Endothelial cell of umbilical vein (primary cell): ENCODE data around the gene RTN1. TPM values are rescaled to one million over a fixed set of nuclear protein-coding genes. Genes with fewer than 3 reads are reported as not detected.

Experiments
- BruUV-seq: library from RNA; stranded (reverse); fragments of 400-500 nt; replicated peaks from 2 replicates; lab custom pipeline; 2021; lab: Mats Ljungman, UMichigan
- CTCF ChIA-PET: fragments of 300-600, 350-600 bp; sonication (Branson Sonifier 250); formaldehyde crosslinking; loops from one replicate; lab custom pipeline; 2021; ENCODE audit warnings: antibody characterized with exemption, inconsistent platforms; lab: Charles Lee
- POLR2A ChIA-PET: fragments of 300-600, 350-600 bp; sonication (Branson Sonifier 250); formaldehyde crosslinking; loops from one replicate; lab custom pipeline; 2021; ENCODE audit warnings: antibody characterized with exemption, inconsistent platforms; lab: Charles Lee
- DNase-seq: peaks from one replicate; pipeline ENCODE4 v3.0.0-alpha.2; 2011; ENCODE audit warnings: low read depth, low spot score
- FAIRE-seq: peaks from 2 replicates; lab custom pipeline; 2011; peaks lifted over from hg19 to GRCh38; lab: Jason Lieb, UNC
- H2AFZ ChIP-seq: 2 replicates; pipeline ENCODE4 v1.6.0; 2012; ENCODE audit warnings: low read depth, low read length, control low read depth, inconsistent platforms
- H3K27ac ChIP-seq: 2 replicates; pipeline ENCODE4 v1.5.1; 2011; ENCODE audit warnings: low read depth, mild to moderate bottlenecking, control low read depth, low read length, moderate library complexity; ENCODE audit not compliant: insufficient read depth
- H3K27me3 ChIP-seq, 2 experiments: 2 replicates each; pipeline versions ENCODE4 v1.6.0 to v1.6.1; 2011; ENCODE audit warnings: low read length in 2 of 2, mixed read lengths in 1 of 2; ENCODE audit not compliant: control insufficient read depth in 2 of 2, insufficient read depth in 2 of 2
- H3K36me3 ChIP-seq, 2 experiments: 2 replicates in 1 of 2; 3 replicates in 1 of 2; pipeline ENCODE4 v1.5.1; 2011; ENCODE audit warnings: low read length in 2 of 2, mild to moderate bottlenecking in 1 of 2, moderate library complexity in 1 of 2; ENCODE audit not compliant: control insufficient read depth in 2 of 2, insufficient read depth in 2 of 2; ENCODE audit errors: extremely low read depth in 1 of 2
- H3K4me1 ChIP-seq: 3 replicates; pipeline ENCODE4 v1.5.1; 2011; ENCODE audit warnings: mild to moderate bottlenecking, low read length; ENCODE audit not compliant: control insufficient read depth, insufficient read depth; ENCODE audit errors: extremely low read depth
- H3K4me2 ChIP-seq: 2 replicates; pipeline ENCODE4 v1.6.1; 2011; ENCODE audit warnings: low read length, control low read depth, mixed read lengths; ENCODE audit not compliant: insufficient read depth
- H3K4me3 ChIP-seq, 3 experiments: fragments of 200-600 bp in 1 of 3; sonication (generic), shearing (Covaris generic) in 1 of 3; replicated peaks in 1 of 3; 2 replicates each; pipeline ENCODE4 v1.5.1; 2011 to 2016; ENCODE audit warnings: control low read depth in 3 of 3, low read length in 3 of 3, mild to moderate bottlenecking in 2 of 3, inconsistent platforms in 1 of 3, low read depth in 1 of 3, moderate library complexity in 1 of 3; ENCODE audit not compliant: insufficient read depth in 1 of 3
- H3K79me2 ChIP-seq: 2 replicates; pipeline ENCODE4 v1.6.0; 2012; ENCODE audit warnings: low read length, inconsistent platforms; ENCODE audit not compliant: control insufficient read depth, insufficient read depth
- H3K9ac ChIP-seq: replicated peaks from 2 replicates; pipeline ENCODE3; 2011; ENCODE audit warnings: low read length, control low read depth; ENCODE audit not compliant: insufficient read depth; ENCODE audit errors: extremely low read depth
- H3K9me1 ChIP-seq: replicated peaks from 3 replicates; pipeline ENCODE4 v1.6.0; 2011; ENCODE audit warnings: mild to moderate bottlenecking, low read length; ENCODE audit not compliant: control insufficient read depth, insufficient read depth; ENCODE audit errors: extremely low read depth
- H3K9me3 ChIP-seq: replicated peaks from 2 replicates; pipeline ENCODE4 v1.5.1; 2012; ENCODE audit warnings: low read length, inconsistent platforms; ENCODE audit not compliant: control insufficient read depth, insufficient read depth
- H4K20me1 ChIP-seq: replicated peaks from 2 replicates; pipeline ENCODE3; 2011; ENCODE audit warnings: mild to moderate bottlenecking, low read length; ENCODE audit not compliant: control insufficient read depth, insufficient read depth; ENCODE audit errors: extremely low read depth
- CTCF ChIP-seq, 2 donors: IDR thresholded peaks; 1 replicate in 1 of 2; 2 replicates in 1 of 2; pipeline ENCODE4 v1.5.1; 2011; ENCODE audit warnings: low read length in 2 of 2, mild to moderate bottlenecking in 2 of 2, moderate library complexity in 2 of 2, control low read depth in 1 of 2, inconsistent platforms in 1 of 2, low read depth in 1 of 2; ENCODE audit not compliant: insufficient read depth in 1 of 2; ENCODE audit errors: extremely low read depth in 1 of 2
- EZH2 ChIP-seq: IDR thresholded peaks from 2 replicates; pipeline ENCODE4 v1.6.1; 2012; ENCODE audit warnings: borderline replicate concordance, low read depth, mild to moderate bottlenecking, moderate library complexity, low read length, inconsistent platforms; ENCODE audit not compliant: severe bottlenecking
- FOS ChIP-seq: IDR thresholded peaks from 2 replicates; pipeline ENCODE4 v1.6.1; 2011; ENCODE audit warnings: mild to moderate bottlenecking, low read length, moderate library complexity, borderline replicate concordance; ENCODE audit not compliant: insufficient read depth
- GATA2 ChIP-seq: IDR thresholded peaks from 2 replicates; pipeline ENCODE4 v1.7.0; 2011; ENCODE audit warnings: low read depth, mild to moderate bottlenecking, moderate library complexity, mixed read lengths, low read length; ENCODE audit not compliant: insufficient read length, insufficient read depth
- JUN ChIP-seq: IDR thresholded peaks from 2 replicates; pipeline ENCODE4 v1.6.1; 2011; ENCODE audit warnings: borderline replicate concordance, low read depth; ENCODE audit not compliant: insufficient read length, insufficient read depth
- MYC ChIP-seq: IDR thresholded peaks from one replicate; pipeline ENCODE4 v1.6.1; 2011; ENCODE audit warnings: mild to moderate bottlenecking, low read depth, low read length
- POLR2A ChIP-seq: IDR thresholded peaks from 2 replicates; pipeline ENCODE4 v1.6.1; 2012; ENCODE audit warnings: low read depth, mild to moderate bottlenecking, control low read depth, low read length
- POLR2AphosphoS5 ChIP-seq: IDR thresholded peaks from 2 replicates; pipeline ENCODE4 v1.6.1; 2012; ENCODE audit warnings: low read depth, mild to moderate bottlenecking, control low read depth, low read length, moderate library complexity; ENCODE audit not compliant: insufficient read depth
- dilution Hi-C: fragments of 300-500 bp; cut with MboI; formaldehyde crosslinking; loops from one replicate; pipeline ENCODE4 v1.15.0; 2019; ENCODE audit warnings: low sequenced_read_pairs; ENCODE audit not compliant: extremely low pct_ligation_motif_present
- intact Hi-C: fragments of 100-400 bp; cut with micrococcal nuclease; formaldehyde crosslinking; loops from one replicate; pipeline ENCODE4 v1.10.0; 2022
- polyA plus RNA-seq, 4 experiments: library from polyadenylated mRNA; depleted of rRNA in 3 of 4; stranded (reverse) in 3 of 4; unstranded in 1 of 4; fragments of >200 nt; gene quantifications; 2 replicates each; pipeline versions ENCODE4 v1.2.1 to v1.2.3, GENCODE V29; 2011 to 2012; ENCODE audit warnings: missing spikeins in 1 of 4
- total RNA-seq: library from RNA; stranded (reverse); gene quantifications from 2 replicates; pipeline ENCODE4 v1.2.3, GENCODE V29; 2021

RTN1 gene
- total and polyA plus RNA-seq, 2 donors (not counting 3 experiments of a cell fraction or from before 2014, with no cell fraction given): 0.10 to 0.29 TPM

- Histone ChIP-seq H4K20me1 (no peaks in the 10 kb centered on the region), H3K9me1 (no peaks in the 10 kb centered on the region), H3K36me3 (no peaks in the 10 kb centered on the region), H3K79me2 (no peaks in the 10 kb centered on the region), H3K4me2 (no peak overlapping the region), H3K27ac (no peak overlapping the region), H3K4me1 (no peaks in the 10 kb centered on the region), H2AFZ (no peak overlapping the region), H3K9ac (no peak overlapping the region), H3K9me3 (no peaks in the 10 kb centered on the region), H3K4me3 (no peak overlapping the region), H3K27me3 (no peaks in the 10 kb centered on the region)
- TF ChIP-seq GATA2: no peak
- TF ChIP-seq JUN: no peak
- TF ChIP-seq POLR2AphosphoS5: no peak
- TF ChIP-seq POLR2A: no peak
- TF ChIP-seq CTCF (IDR thresholded peaks at IDR 0.05; ENCODE audit: extremely low read depth in 1 of 2, insufficient read depth in 1 of 2, low read depth in 1 of 2, low read length in 2 of 2): no peak
- TF ChIP-seq MYC: no peak
- POLR2A ChIA-PET: no interaction called here
- CTCF ChIA-PET: interaction anchor here (2.4 to 4.6 kb wide), 2 partner anchors 11 to 198 kb away, joined by 8 to 25 read pairs; no protein-coding TSS in a partner anchor
- no peak for DNase-seq
- intact Hi-C loops (no loop called here), dilution Hi-C loops (no loop called here)
- no TSS peak for BruUV-seq
- no peak for FAIRE-seq
Measured at GRCh38 chr14:59699442-59699841, 171.1 kb downstream of the RTN1 start.

GRCh38 chr14:59698793-59699192 lies 171.8 kb downstream of the RTN1 start:
- FAIRE-seq (no peak), DNase-seq (no peak)
- dilution Hi-C loops (no loop called here), intact Hi-C loops (no loop called here)
- no peaks in the 10 kb centered on the region for H3K27me3 ChIP-seq
- H3K79me2 ChIP-seq: no peaks in the 10 kb centered on the region
- H3K4me1 ChIP-seq: no peaks in the 10 kb centered on the region
- no peak overlapping the region for H3K27ac ChIP-seq
- H3K4me2 ChIP-seq: no peak overlapping the region
- CTCF ChIA-PET: interaction anchor here (2.4 to 4.6 kb wide), 2 partner anchors 10 to 199 kb away, joined by 8 to 25 read pairs; no protein-coding TSS in a partner anchor
- TF ChIP-seq EZH2: no peak
- TF ChIP-seq FOS: no peak
- no peak for TF ChIP-seq GATA2
- H2AFZ ChIP-seq: no peak overlapping the region
- POLR2A ChIA-PET: no interaction called here
- no peaks in the 10 kb centered on the region for H3K9me3 ChIP-seq
- no TSS peak for BruUV-seq
- H3K9me1 ChIP-seq: no peaks in the 10 kb centered on the region
- H4K20me1 ChIP-seq: no peaks in the 10 kb centered on the region
- no peaks in the 10 kb centered on the region for H3K36me3 ChIP-seq
- H3K9ac ChIP-seq: no peak overlapping the region
- no peak overlapping the region for H3K4me3 ChIP-seq
